ENCODE measurements around the gene CALCOCO2.

GRCh38 chr17:48908853-48909394 is 78.1 kb downstream of the CALCOCO2 start:
- TF ChIP-seq, protein P1, sequence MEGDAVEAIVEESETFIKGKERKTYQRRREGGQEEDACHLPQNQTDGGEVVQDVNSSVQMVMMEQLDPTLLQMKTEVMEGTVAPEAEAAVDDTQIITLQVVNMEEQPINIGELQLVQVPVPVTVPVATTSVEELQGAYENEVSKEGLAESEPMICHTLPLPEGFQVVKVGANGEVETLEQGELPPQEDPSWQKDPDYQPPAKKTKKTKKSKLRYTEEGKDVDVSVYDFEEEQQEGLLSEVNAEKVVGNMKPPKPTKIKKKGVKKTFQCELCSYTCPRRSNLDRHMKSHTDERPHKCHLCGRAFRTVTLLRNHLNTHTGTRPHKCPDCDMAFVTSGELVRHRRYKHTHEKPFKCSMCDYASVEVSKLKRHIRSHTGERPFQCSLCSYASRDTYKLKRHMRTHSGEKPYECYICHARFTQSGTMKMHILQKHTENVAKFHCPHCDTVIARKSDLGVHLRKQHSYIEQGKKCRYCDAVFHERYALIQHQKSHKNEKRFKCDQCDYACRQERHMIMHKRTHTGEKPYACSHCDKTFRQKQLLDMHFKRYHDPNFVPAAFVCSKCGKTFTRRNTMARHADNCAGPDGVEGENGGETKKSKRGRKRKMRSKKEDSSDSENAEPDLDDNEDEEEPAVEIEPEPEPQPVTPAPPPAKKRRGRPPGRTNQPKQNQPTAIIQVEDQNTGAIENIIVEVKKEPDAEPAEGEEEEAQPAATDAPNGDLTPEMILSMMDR (optimal IDR thresholded peaks at IDR 0.05 in 1 of 3, IDR thresholded peaks at IDR 0.05 in 1 of 3, conservative IDR thresholded peaks at IDR 0.05 in 1 of 3; ENCODE audit: extremely low read depth in 1 of 3, insufficient read depth in 2 of 3, low read length in 3 of 3): no peak
- no peak for TF ChIP-seq EZH2 (IDR thresholded peaks at IDR 0.05; ENCODE audit: low read length)
